Endothelial cell of umbilical vein (primary cell): ENCODE measurements around the gene HMG20A. TPM values are rescaled to one million over a fixed set of nuclear protein-coding genes. Genes with fewer than 3 reads are reported as not detected.

Experiments used
- BruUV-seq: library from RNA; stranded (reverse); fragments of 400-500 nt; replicated peaks from 2 replicates; lab custom pipeline; 2021; lab: Mats Ljungman, UMichigan
- CTCF ChIA-PET: fragments of 300-600, 350-600 bp; sonication (Branson Sonifier 250); formaldehyde crosslinking; loops from one replicate; lab custom pipeline; 2021; ENCODE audit warnings: antibody characterized with exemption, inconsistent platforms; lab: Charles Lee
- POLR2A ChIA-PET: fragments of 300-600, 350-600 bp; sonication (Branson Sonifier 250); formaldehyde crosslinking; loops from one replicate; lab custom pipeline; 2021; ENCODE audit warnings: antibody characterized with exemption, inconsistent platforms; lab: Charles Lee
- DNase-seq: peaks from one replicate; pipeline ENCODE4 v3.0.0-alpha.2; 2011; ENCODE audit warnings: low read depth, low spot score
- FAIRE-seq: peaks from 2 replicates; lab custom pipeline; 2011; peaks lifted over from hg19 to GRCh38; lab: Jason Lieb, UNC
- H2AFZ ChIP-seq: 2 replicates; pipeline ENCODE4 v1.6.0; 2012; ENCODE audit warnings: low read depth, low read length, control low read depth, inconsistent platforms
- H3K27ac ChIP-seq: 2 replicates; pipeline ENCODE4 v1.5.1; 2011; ENCODE audit warnings: low read depth, mild to moderate bottlenecking, control low read depth, low read length, moderate library complexity; ENCODE audit not compliant: insufficient read depth
- H3K27me3 ChIP-seq, 2 experiments: 2 replicates each; pipeline versions ENCODE4 v1.6.0 to v1.6.1; 2011; ENCODE audit warnings: low read length in 2 of 2, mixed read lengths in 1 of 2; ENCODE audit not compliant: control insufficient read depth in 2 of 2, insufficient read depth in 2 of 2
- H3K36me3 ChIP-seq, 2 experiments: 2 replicates in 1 of 2; 3 replicates in 1 of 2; pipeline ENCODE4 v1.5.1; 2011; ENCODE audit warnings: low read length in 2 of 2, mild to moderate bottlenecking in 1 of 2, moderate library complexity in 1 of 2; ENCODE audit not compliant: control insufficient read depth in 2 of 2, insufficient read depth in 2 of 2; ENCODE audit errors: extremely low read depth in 1 of 2
- H3K4me1 ChIP-seq: 3 replicates; pipeline ENCODE4 v1.5.1; 2011; ENCODE audit warnings: mild to moderate bottlenecking, low read length; ENCODE audit not compliant: control insufficient read depth, insufficient read depth; ENCODE audit errors: extremely low read depth
- H3K4me2 ChIP-seq: 2 replicates; pipeline ENCODE4 v1.6.1; 2011; ENCODE audit warnings: low read length, control low read depth, mixed read lengths; ENCODE audit not compliant: insufficient read depth
- H3K4me3 ChIP-seq, 3 experiments: fragments of 200-600 bp in 1 of 3; sonication (generic), shearing (Covaris generic) in 1 of 3; replicated peaks in 1 of 3; 2 replicates each; pipeline ENCODE4 v1.5.1; 2011 to 2016; ENCODE audit warnings: control low read depth in 3 of 3, low read length in 3 of 3, mild to moderate bottlenecking in 2 of 3, inconsistent platforms in 1 of 3, low read depth in 1 of 3, moderate library complexity in 1 of 3; ENCODE audit not compliant: insufficient read depth in 1 of 3
- H3K79me2 ChIP-seq: 2 replicates; pipeline ENCODE4 v1.6.0; 2012; ENCODE audit warnings: low read length, inconsistent platforms; ENCODE audit not compliant: control insufficient read depth, insufficient read depth
- H3K9ac ChIP-seq: replicated peaks from 2 replicates; pipeline ENCODE3; 2011; ENCODE audit warnings: low read length, control low read depth; ENCODE audit not compliant: insufficient read depth; ENCODE audit errors: extremely low read depth
- H3K9me1 ChIP-seq: replicated peaks from 3 replicates; pipeline ENCODE4 v1.6.0; 2011; ENCODE audit warnings: mild to moderate bottlenecking, low read length; ENCODE audit not compliant: control insufficient read depth, insufficient read depth; ENCODE audit errors: extremely low read depth
- H3K9me3 ChIP-seq: replicated peaks from 2 replicates; pipeline ENCODE4 v1.5.1; 2012; ENCODE audit warnings: low read length, inconsistent platforms; ENCODE audit not compliant: control insufficient read depth, insufficient read depth
- H4K20me1 ChIP-seq: replicated peaks from 2 replicates; pipeline ENCODE3; 2011; ENCODE audit warnings: mild to moderate bottlenecking, low read length; ENCODE audit not compliant: control insufficient read depth, insufficient read depth; ENCODE audit errors: extremely low read depth
- CTCF ChIP-seq, 2 donors: IDR thresholded peaks; 1 replicate in 1 of 2; 2 replicates in 1 of 2; pipeline ENCODE4 v1.5.1; 2011; ENCODE audit warnings: low read length in 2 of 2, mild to moderate bottlenecking in 2 of 2, moderate library complexity in 2 of 2, control low read depth in 1 of 2, inconsistent platforms in 1 of 2, low read depth in 1 of 2; ENCODE audit not compliant: insufficient read depth in 1 of 2; ENCODE audit errors: extremely low read depth in 1 of 2
- EZH2 ChIP-seq: IDR thresholded peaks from 2 replicates; pipeline ENCODE4 v1.6.1; 2012; ENCODE audit warnings: borderline replicate concordance, low read depth, mild to moderate bottlenecking, moderate library complexity, low read length, inconsistent platforms; ENCODE audit not compliant: severe bottlenecking
- FOS ChIP-seq: IDR thresholded peaks from 2 replicates; pipeline ENCODE4 v1.6.1; 2011; ENCODE audit warnings: mild to moderate bottlenecking, low read length, moderate library complexity, borderline replicate concordance; ENCODE audit not compliant: insufficient read depth
- GATA2 ChIP-seq: IDR thresholded peaks from 2 replicates; pipeline ENCODE4 v1.7.0; 2011; ENCODE audit warnings: low read depth, mild to moderate bottlenecking, moderate library complexity, mixed read lengths, low read length; ENCODE audit not compliant: insufficient read length, insufficient read depth
- JUN ChIP-seq: IDR thresholded peaks from 2 replicates; pipeline ENCODE4 v1.6.1; 2011; ENCODE audit warnings: borderline replicate concordance, low read depth; ENCODE audit not compliant: insufficient read length, insufficient read depth
- MAX ChIP-seq: IDR thresholded peaks from 2 replicates; pipeline ENCODE4 v1.6.1; 2011; ENCODE audit not compliant: insufficient read depth, insufficient read length
- MYC ChIP-seq: IDR thresholded peaks from one replicate; pipeline ENCODE4 v1.6.1; 2011; ENCODE audit warnings: mild to moderate bottlenecking, low read depth, low read length
- POLR2A ChIP-seq: IDR thresholded peaks from 2 replicates; pipeline ENCODE4 v1.6.1; 2012; ENCODE audit warnings: low read depth, mild to moderate bottlenecking, control low read depth, low read length
- POLR2AphosphoS5 ChIP-seq: IDR thresholded peaks from 2 replicates; pipeline ENCODE4 v1.6.1; 2012; ENCODE audit warnings: low read depth, mild to moderate bottlenecking, control low read depth, low read length, moderate library complexity; ENCODE audit not compliant: insufficient read depth
- dilution Hi-C: fragments of 300-500 bp; cut with MboI; formaldehyde crosslinking; loops from one replicate; pipeline ENCODE4 v1.15.0; 2019; ENCODE audit warnings: low sequenced_read_pairs; ENCODE audit not compliant: extremely low pct_ligation_motif_present
- intact Hi-C: fragments of 100-400 bp; cut with micrococcal nuclease; formaldehyde crosslinking; loops from one replicate; pipeline ENCODE4 v1.10.0; 2022
- polyA plus RNA-seq, 4 experiments: library from polyadenylated mRNA; depleted of rRNA in 3 of 4; stranded (reverse) in 3 of 4; unstranded in 1 of 4; fragments of >200 nt; gene quantifications; 2 replicates each; pipeline versions ENCODE4 v1.2.1 to v1.2.3, GENCODE V29; 2011 to 2012; ENCODE audit warnings: missing spikeins in 1 of 4
- total RNA-seq: library from RNA; stranded (reverse); gene quantifications from 2 replicates; pipeline ENCODE4 v1.2.3, GENCODE V29; 2021

Gene HMG20A
- total and polyA plus RNA-seq, 2 donors (not counting 3 experiments of a cell fraction or from before 2014, with no cell fraction given) = 35.8 to 44.0 TPM

GRCh38 chr15:77475898-77476297, 55.2 kb downstream of the HMG20A start:
- DNase-seq (no peak), FAIRE-seq (no peak)
- H3K9me3 ChIP-seq = no peaks in the 10 kb centered on the region
- ChIA-PET CTCF (interaction anchor here (1.1 to 1.3 kb wide), 2 partner anchors 21 to 35 kb away, joined by 4 to 5 read pairs; no protein-coding TSS in a partner anchor), POLR2A (no interaction called here)
- H3K4me3 ChIP-seq = no peak overlapping the region
- H3K27me3 ChIP-seq = no peaks in the 10 kb centered on the region
- BruUV-seq = no TSS peak
- H3K4me2 ChIP-seq = no peak overlapping the region
- dilution Hi-C loops (no loop called here), intact Hi-C loops (no loop called here)
- peaks cover 15% of the 10 kb centered on the region for H3K4me1 ChIP-seq
- no peaks in the 10 kb centered on the region for H4K20me1 ChIP-seq
- no peak overlapping the region for H3K9ac ChIP-seq
- H3K79me2 ChIP-seq = no peaks in the 10 kb centered on the region
- H3K27ac ChIP-seq = no peak overlapping the region
- no peaks in the 10 kb centered on the region for H3K9me1 ChIP-seq
- H3K36me3 ChIP-seq = peaks cover 2 to 5% of the 10 kb centered on the region in 2 experiments
- TF ChIP-seq MYC = no peak
- no peak for TF ChIP-seq POLR2AphosphoS5
- no peak for TF ChIP-seq CTCF (IDR thresholded peaks at IDR 0.05; ENCODE audit: extremely low read depth in 1 of 2, insufficient read depth in 1 of 2, low read depth in 1 of 2, low read length in 2 of 2)
- TF ChIP-seq POLR2A = no peak
- no peak for TF ChIP-seq EZH2
- no peak for TF ChIP-seq GATA2
- H2AFZ ChIP-seq = no peak overlapping the region

GRCh38 chr15:77476995-77477394, 56.3 kb downstream of the HMG20A start:
- no peaks in the 10 kb centered on the region for H3K79me2 ChIP-seq
- ChIA-PET CTCF (interaction anchor here (0.6 to 1.3 kb wide), 2 partner anchors 20 to 368 kb away, joined by 3 to 5 read pairs; no protein-coding TSS in a partner anchor), POLR2A (no interaction called here)
- H3K27ac ChIP-seq = no peak overlapping the region
- peaks cover 26% of the 10 kb centered on the region for H3K4me1 ChIP-seq
- FAIRE-seq (no peak), DNase-seq (no peak)
- H3K27me3 ChIP-seq = no peaks in the 10 kb centered on the region
- H4K20me1 ChIP-seq = no peaks in the 10 kb centered on the region
- H3K36me3 ChIP-seq = peaks cover 2 to 4% of the 10 kb centered on the region in 2 experiments
- H3K9ac ChIP-seq = no peak overlapping the region
- dilution Hi-C loops = no loop called here
- no TSS peak for BruUV-seq
- H2AFZ ChIP-seq = no peak overlapping the region
- no peak overlapping the region for H3K4me2 ChIP-seq
- TF ChIP-seq JUN (no peak), EZH2 (no peak), FOS (no peak), MYC (no peak), POLR2A (no peak), POLR2AphosphoS5 (no peak), MAX (no peak), GATA2 (no peak), CTCF (IDR thresholded peaks at IDR 0.05; ENCODE audit: extremely low read depth in 1 of 2, insufficient read depth in 1 of 2, low read depth in 1 of 2, low read length in 2 of 2) (no peak)
- H3K9me1 ChIP-seq = no peaks in the 10 kb centered on the region
- intact Hi-C loops = no loop called here
- H3K9me3 ChIP-seq = no peaks in the 10 kb centered on the region
- H3K4me3 ChIP-seq = no peak overlapping the region
